Common myeloid progenitor, CD34-positive (primary cell): ENCODE data around the gene LTA.

Source experiments
- CTCF ChIA-PET: fragments of 350-600 bp; sonication (Branson Sonifier 250); formaldehyde crosslinking; loops from one replicate; lab custom pipeline; 2021; ENCODE audit warnings: antibody characterized with exemption; lab: Charles Lee
- POLR2A ChIA-PET: fragments of 350-600 bp; sonication (Branson Sonifier 250); formaldehyde crosslinking; loops from one replicate; lab custom pipeline; 2021; ENCODE audit warnings: antibody characterized with exemption; lab: Charles Lee
- DNase-seq, 3 donors: peaks; one replicate each; pipeline versions ENCODE4 v3.0.0 to v3.0.0-alpha.2; 2013
- H3K27ac ChIP-seq, 2 experiments: 1 replicate in 1 of 2; 2 replicates in 1 of 2; pipeline ENCODE4 v1.7.0; 2013; ENCODE audit warnings: inconsistent platforms in 2 of 2, low read length in 2 of 2, mild to moderate bottlenecking in 2 of 2, low read depth in 1 of 2, moderate library complexity in 1 of 2; ENCODE audit not compliant: severe bottlenecking in 2 of 2, insufficient read depth in 1 of 2, poor library complexity in 1 of 2
- H3K27me3 ChIP-seq, 5 experiments: replicated peaks in 2 of 5; 1 replicate in 3 of 5; 2 replicates in 2 of 5; pipeline versions ENCODE4 v1.6.1 to v1.7.0; 2013; ENCODE audit warnings: low read length in 4 of 5, mild to moderate bottlenecking in 2 of 5, moderate library complexity in 2 of 5, inconsistent platforms in 1 of 5; ENCODE audit not compliant: insufficient read depth in 5 of 5, control insufficient read depth in 4 of 5
- H3K36me3 ChIP-seq, 4 experiments: 1 replicate in 2 of 4; 2 replicates in 2 of 4; pipeline versions ENCODE4 v1.6.1 to v1.7.0; 2013; ENCODE audit warnings: low read length in 3 of 4, control low read depth in 1 of 4, mild to moderate bottlenecking in 1 of 4; ENCODE audit not compliant: control insufficient read depth in 4 of 4, insufficient read depth in 4 of 4
- H3K4me1 ChIP-seq, 4 experiments: 1 replicate in 3 of 4; 2 replicates in 1 of 4; pipeline versions ENCODE4 v1.6.1 to v1.7.1; 2013; ENCODE audit warnings: low read length in 3 of 4, mild to moderate bottlenecking in 3 of 4, control low read depth in 1 of 4, inconsistent platforms in 1 of 4, moderate library complexity in 1 of 4; ENCODE audit not compliant: control insufficient read depth in 4 of 4, insufficient read depth in 4 of 4; ENCODE audit errors: control extremely low read depth in 1 of 4
- H3K4me3 ChIP-seq, 7 experiments: 1 replicate in 4 of 7; 2 replicates in 3 of 7; pipeline versions ENCODE4 v1.5.1 to v1.7.0; 2013; ENCODE audit warnings: mild to moderate bottlenecking in 7 of 7, low read length in 6 of 7, moderate library complexity in 6 of 7, inconsistent platforms in 2 of 7, low read depth in 2 of 7, control low read depth in 1 of 7; ENCODE audit not compliant: insufficient read depth in 4 of 7, control insufficient read depth in 1 of 7; ENCODE audit errors: extremely low read depth in 1 of 7
- H3K9me3 ChIP-seq, 5 experiments: 1 replicate in 4 of 5; 2 replicates in 1 of 5; pipeline versions ENCODE4 v1.6.1 to v1.7.1; 2013; ENCODE audit warnings: low read length in 4 of 5, mild to moderate bottlenecking in 2 of 5, inconsistent platforms in 1 of 5, low read depth in 1 of 5, moderate library complexity in 1 of 5; ENCODE audit not compliant: control insufficient read depth in 4 of 5, insufficient read depth in 2 of 5; ENCODE audit errors: control extremely low read depth in 1 of 5
- whole genome bisulfite sequencing: methylation state at CpG from one replicate; pipeline ENCODE4 v1.1.5; 2013; ENCODE audit not compliant: insufficient coverage; 5-methylcytosine and 5-hydroxymethylcytosine counted together

The LTA gene

GRCh38 chr6:31580807-31581433 lies 8.8 kb downstream of the LTA start:
- peak; percentile 81 to 86 (median 85) for DNase-seq
- Histone ChIP-seq H3K36me3 (no peaks in the 10 kb centered on the region), H3K4me3 (peak overlapping the region; percentile 85 to 96 (median 91)), H3K27me3 (no peaks in the 10 kb centered on the region), H3K27ac (peak overlapping the region; percentile 46 to 83), H3K4me1 (peaks cover 12 to 65% (median 57%) of the 10 kb centered on the region in 4 experiments), H3K9me3 (no peaks in the 10 kb centered on the region)
- under 1% methylated on average over 40 of the region's 62 CpGs for WGBS
- POLR2A ChIA-PET: interaction anchor here (0.8 to 2.4 kb wide), 8 partner anchors 13 to 34 kb away, joined by 3 to 8 read pairs (median 4); partner anchors contain the start of gene NFKBIL1
- CTCF ChIA-PET: interaction anchor here (0.8 to 19.6 kb wide), 8 partner anchors 9 to 46 kb away, joined by 3 to 605 read pairs (median 5); partner anchors contain the start of genes AIF1, ATP6V1G2, DDX39B and LTA

- DNase-seq: no peak
- no peaks in the 10 kb centered on the region for H3K36me3 ChIP-seq
- peaks cover 13 to 71% (median 59%) of the 10 kb centered on the region in 4 experiments for H3K4me1 ChIP-seq
- peak overlapping the region; percentile 85 to 96 (median 91) for H3K4me3 ChIP-seq
- ChIA-PET CTCF (interaction anchor here (0.7 to 19.6 kb wide), 7 partner anchors 14 to 70 kb away, joined by 3 to 605 read pairs (median 6); partner anchors contain the start of genes ATP6V1G2, BAG6, DDX39B and LTA), POLR2A (interaction anchor here (0.8 to 2.4 kb wide), 11 partner anchors 12 to 35 kb away, joined by 3 to 8 read pairs (median 4); partner anchors contain the start of gene NFKBIL1)
- H3K27me3 ChIP-seq: no peaks in the 10 kb centered on the region
- H3K27ac ChIP-seq: peak overlapping the region; percentile 46 to 83
- WGBS: 4% methylated on average over 16 of the region's 21 CpGs
- no peaks in the 10 kb centered on the region for H3K9me3 ChIP-seq
These were observed 9.5 kb downstream of the LTA start for GRCh38 chr6:31581434-31582229.

- peak within 1 kb of the TSS; percentile 46 to 83 for H3K27ac ChIP-seq
- H3K27me3 ChIP-seq: no peaks in the 10 kb centered on the region
- no peaks in the 10 kb centered on the region for H3K9me3 ChIP-seq
- H3K4me3 ChIP-seq: peak within 1 kb of the TSS; percentile 85 to 96 (median 91)
- CTCF ChIA-PET: interaction anchor here (0.7 to 19.6 kb wide), 7 partner anchors 7 to 70 kb away, joined by 3 to 605 read pairs (median 76); partner anchors contain the start of genes ATP6V1G2, BAG6, DDX39B and LTA
- POLR2A ChIA-PET: interaction anchor here (0.6 to 2.3 kb wide), 8 partner anchors 11 to 564 kb away, joined by 3 to 7 read pairs (median 4); partner anchors contain the start of gene NFKBIL1
- WGBS: 0% methylated on average over 2 of the region's 3 CpGs
- H3K36me3 ChIP-seq: no peaks in the 10 kb centered on the region
- peaks cover 17 to 71% (median 62%) of the 10 kb centered on the region in 4 experiments for H3K4me1 ChIP-seq
- DNase-seq: peak in 1 of 3 donors; percentile 31
These were observed 10.1 kb downstream of the LTA start, which contains the start of gene LTB for GRCh38 chr6:31582230-31582643. Gene LTB (minus strand): TSS chr6:31582424. CDS start chr6:31582417, 7 bp downstream.

GRCh38 chr6:31585491-31585890 lies 13.4 kb downstream of the LTA start:
- peak overlapping the region in 3 of 7 experiments; percentile 35 to 76 (median 51) for H3K4me3 ChIP-seq
- no peaks in the 10 kb centered on the region for H3K9me3 ChIP-seq
- POLR2A ChIA-PET: interaction anchor here (2.3 kb wide), 1 partner anchor 26 kb away, joined by 13 read pairs; no protein-coding TSS in a partner anchor
- CTCF ChIA-PET: interaction anchor here (1.2 to 19.6 kb wide), 6 partner anchors 10 to 36 kb away, joined by 4 to 605 read pairs (median 108); partner anchors contain the start of genes AIF1, ATP6V1G2, DDX39B and LTA
- H3K27me3 ChIP-seq: no peaks in the 10 kb centered on the region
- peak overlapping the region in 1 of 2 experiments; percentile 76 for H3K27ac ChIP-seq
- WGBS: 100% methylated on average over 2 of the region's 2 CpGs
- peaks cover 0 to 16% (median 0%) of the 10 kb centered on the region in 4 experiments for H3K36me3 ChIP-seq
- DNase-seq: peak in 2 of 3 donors; percentile 31 to 48
- peaks cover 21 to 93% (median 81%) of the 10 kb centered on the region in 4 experiments for H3K4me1 ChIP-seq

- ChIA-PET POLR2A (interaction anchor here (0.6 to 2.3 kb wide), 5 partner anchors 10 to 38 kb away, joined by 4 to 13 read pairs (median 5); partner anchors contain the start of gene NFKBIL1), CTCF (interaction anchor here (1.2 to 19.6 kb wide), 5 partner anchors 10 to 36 kb away, joined by 4 to 605 read pairs (median 76); partner anchors contain the start of genes AIF1, ATP6V1G2, DDX39B and NCR3)
- Histone ChIP-seq H3K4me3 (peak within 1 kb of the TSS in 6 of 7 experiments; percentile 8 to 76 (median 58)), H3K27me3 (no peaks in the 10 kb centered on the region), H3K36me3 (peaks cover 0 to 16% (median 0%) of the 10 kb centered on the region in 4 experiments), H3K4me1 (peaks cover 21 to 88% (median 78%) of the 10 kb centered on the region in 4 experiments), H3K27ac (peak within 1 kb of the TSS; percentile 54 to 76), H3K9me3 (no peaks in the 10 kb centered on the region)
- DNase-seq: peak in 2 of 3 donors; percentile 65 to 72
- WGBS: 0% methylated on average over 1 of the region's 1 CpG
These were observed 13.9 kb downstream of the LTA start, which contains the start of gene LST1 for GRCh38 chr6:31586008-31586407. Gene LST1 (plus strand): TSS chr6:31586277. CDS start chr6:31587300, 1,023 bp downstream.
